GM20000 (cell line): ENCODE data around the gene PTPRE.

Source experiments
- DNase-seq: peaks from one replicate; pipeline ENCODE4 v3.0.0; 2012; ENCODE audit warnings: low spot score
- CTCF ChIP-seq: IDR thresholded peaks from 2 replicates; pipeline ENCODE4 v1.5.1; 2012; ENCODE audit warnings: mild to moderate bottlenecking, control low read depth; ENCODE audit errors: extremely low read depth, missing control alignments

PTPRE gene

GRCh38 chr10:127932521-127933270, 25.8 kb downstream of the PTPRE start:
- DNase-seq = no peak
- TF ChIP-seq CTCF = no peak

- no peak for DNase-seq
- TF ChIP-seq CTCF = no peak
Observed at GRCh38 chr10:127933271-127933670, 26.4 kb downstream of the PTPRE start.

- TF ChIP-seq CTCF = no peak
- no peak for DNase-seq
Observed at GRCh38 chr10:127934383-127934782, 27.5 kb downstream of the PTPRE start.

- no peak for TF ChIP-seq CTCF
- DNase-seq = no peak
Observed at GRCh38 chr10:127935071-127935561, 28.2 kb downstream of the PTPRE start.

- TF ChIP-seq CTCF = no peak
- no peak for DNase-seq
Observed at GRCh38 chr10:127937069-127937468, 30.2 kb downstream of the PTPRE start.

- no peak for TF ChIP-seq CTCF
- no peak for DNase-seq
Observed at GRCh38 chr10:127937915-127938463, 31.1 kb downstream of the PTPRE start.

- no peak for DNase-seq
- TF ChIP-seq CTCF = no peak
Observed at GRCh38 chr10:127939786-127940330, 33.0 kb downstream of the PTPRE start.
